GM12878 (cell line): ENCODE data around the gene FZD8. TPM values are rescaled to one million over a fixed set of nuclear protein-coding genes. Genes with fewer than 3 reads are reported as not detected.
A peak's percentile ranks its signal among the peaks of the same experiment; 100 is the strongest.

Source experiments
- BACH1 ChIP-seq: fragments of 450-650 bp; IDR thresholded peaks from 2 replicates; pipeline ENCODE4 v1.6.1; 2017; ENCODE audit warnings: mild to moderate bottlenecking, borderline replicate concordance
- BHLHE40 ChIP-seq, 2 experiments: fragments of 450-650 bp in 1 of 2; IDR thresholded peaks; 2 replicates each; pipeline ENCODE4 v1.6.1; 2011 to 2017; ENCODE audit warnings: low read depth in 2 of 2, borderline replicate concordance in 1 of 2, improper control_type of control experiment in 1 of 2, low read length in 1 of 2, mild to moderate bottlenecking in 1 of 2
- CUX1 ChIP-seq: IDR thresholded peaks from 2 replicates; pipeline ENCODE4 v1.6.1; 2012; ENCODE audit warnings: improper control_type of control experiment, low read depth, low read length; ENCODE audit not compliant: insufficient replicate concordance
- DPF2 ChIP-seq: fragments of 450-650 bp; IDR thresholded peaks from 2 replicates; pipeline ENCODE4 v1.6.1; 2017; ENCODE audit warnings: mild to moderate bottlenecking
- ESRRA ChIP-seq: IDR thresholded peaks from 2 replicates; pipeline ENCODE4 v1.6.1; 2012; ENCODE audit warnings: mild to moderate bottlenecking, low read length, improper control_type of control experiment
- IKZF1 ChIP-seq: fragments of 450-650 bp; conservative IDR thresholded peaks from 2 replicates; pipeline ENCODE4 v1.6.1; 2017; ENCODE audit warnings: antibody characterized with exemption, mild to moderate bottlenecking
- KAT2A ChIP-seq: conservative IDR thresholded peaks from 2 replicates; pipeline ENCODE4 v1.6.1; 2011; ENCODE audit warnings: low read depth, low read length; ENCODE audit not compliant: control insufficient read depth
- KDM1A ChIP-seq: fragments of 200-600 bp; sonication (generic); IDR thresholded peaks from 2 replicates; pipeline ENCODE4 v1.6.1; 2016; ENCODE audit warnings: borderline replicate concordance
- MTA2 ChIP-seq: fragments of 450-650 bp; IDR thresholded peaks from 2 replicates; pipeline ENCODE4 v1.6.1; 2016; ENCODE audit warnings: low read depth, mild to moderate bottlenecking, moderate library complexity
- POLR2AphosphoS2 ChIP-seq: IDR thresholded peaks from 2 replicates; pipeline ENCODE4 v1.6.1; 2011; ENCODE audit warnings: low read depth, mild to moderate bottlenecking, low read length, improper control_type of control experiment, moderate library complexity
- POU2F2 ChIP-seq: IDR thresholded peaks from 3 replicates; pipeline ENCODE4 v1.6.1; 2011; ENCODE audit warnings: low read depth, mild to moderate bottlenecking, low read length, borderline replicate concordance
- RAD21 ChIP-seq: IDR thresholded peaks from 2 replicates; pipeline ENCODE4 v1.6.1; 2011; ENCODE audit warnings: mild to moderate bottlenecking, low read depth, low read length, moderate library complexity; ENCODE audit not compliant: insufficient read depth
- RELA ChIP-seq: fragments of 450-650 bp; IDR thresholded peaks from 2 replicates; pipeline ENCODE4 v1.8.0; 2014; ENCODE audit warnings: borderline replicate concordance; ENCODE audit not compliant: partially characterized antibody
- RELB ChIP-seq: fragments of 450-650 bp; IDR thresholded peaks from 2 replicates; pipeline ENCODE4 v1.6.1; 2017; ENCODE audit warnings: low read depth, mild to moderate bottlenecking, moderate library complexity
- RFX5 ChIP-seq: IDR thresholded peaks from 2 replicates; pipeline ENCODE4 v1.6.1; 2011; ENCODE audit warnings: low read depth, low read length, improper control_type of control experiment
- SIN3A ChIP-seq: IDR thresholded peaks from 2 replicates; pipeline ENCODE4 v1.6.1; 2012; ENCODE audit warnings: low read depth, low read length, improper control_type of control experiment
- SIX5 ChIP-seq: IDR thresholded peaks from 2 replicates; pipeline ENCODE4 v1.6.1; 2011; ENCODE audit warnings: mild to moderate bottlenecking, low read depth, low read length, moderate library complexity; ENCODE audit not compliant: severe bottlenecking
- STAT3 ChIP-seq: IDR thresholded peaks from 2 replicates; pipeline ENCODE4 v1.6.1; 2011; ENCODE audit warnings: low read depth, low read length, improper control_type of control experiment
- ZBED1 ChIP-seq: IDR thresholded peaks from 2 replicates; pipeline ENCODE4 v1.6.1; 2016; ENCODE audit warnings: borderline replicate concordance
- polyA plus RNA-seq, 11 experiments: library from polyadenylated mRNA; depleted of rRNA in 4 of 11; unstranded in 6 of 11; stranded (reverse) in 5 of 11; fragments of >200 nt; fragmentation: Nextera tagmentation in 4 of 11; fragmentation: Illumina TruSeq in 1 of 11; extraction: Ambion mirVana in 4 of 11; extraction: Trizol in 1 of 11; gene quantifications; 1 replicate in 1 of 11; 2 replicates in 10 of 11; pipeline versions ENCODE4 v1.2.1 to v1.2.3, GENCODE V29; 2011 to 2016; ENCODE audit warnings: inconsistent platforms in 2 of 11, missing spikeins in 2 of 11, low read depth in 1 of 11
- total RNA-seq, 4 experiments: library from RNA; depleted of rRNA in 3 of 4; stranded (reverse); fragments of >200 nt in 3 of 4; fragmentation: Illumina TruSeq in 1 of 4; extraction: Trizol in 1 of 4; gene quantifications; 2 replicates each; pipeline versions ENCODE4 v1.2.1 to v1.2.3, GENCODE V29; 2013 to 2021

Gene FZD8
- total and polyA plus RNA-seq, 10 of the 15 experiments (the other 5 are each of a cell fraction or from before 2014, with no cell fraction given), result 0.03 to 0.72 (median 0.10) TPM; not detected in 3

- TF ChIP-seq BHLHE40 (IDR thresholded peaks at IDR 0.05; ENCODE audit: borderline replicate concordance in 1 of 2, low read depth in 2 of 2, low read length in 1 of 2) (peak in 1 of 2 experiments; percentile 31; a peak in 1 of 4 replicates), MTA2 (no peak), POU2F2 (peak; percentile 86; the same call in 2 of the 3 replicates), CUX1 (no peak), RELA (no peak), BACH1 (no peak), DPF2 (no peak), KDM1A (no peak), RFX5 (no peak), ZBED1 (no peak), IKZF1 (peak; percentile 26; the same call in 1 of the 2 replicates), ESRRA (no peak), SIN3A (no peak), SIX5 (no peak), RAD21 (0 out of 2 replicates have a peak, but pooled peaks have one; percentile 9), STAT3 (no peak), RELB (no peak), KAT2A (no peak), POLR2AphosphoS2 (no peak)
- TF ChIP-seq, all 136 proteins: peak for 7
Observed at GRCh38 chr10:35642035-35642792, at the start of gene FZD8 (continued).
